ENCODE results near the gene ARSB. TPM values are rescaled to one million over a fixed set of nuclear protein-coding genes. Genes with fewer than 3 reads are reported as not detected.

The ARSB gene
- total and polyA plus RNA-seq, 10 of the 15 experiments (the other 5 are each of a cell fraction or from before 2014, with no cell fraction given), result 1.2 to 8.2 (median 6.1) TPM

DNA sequence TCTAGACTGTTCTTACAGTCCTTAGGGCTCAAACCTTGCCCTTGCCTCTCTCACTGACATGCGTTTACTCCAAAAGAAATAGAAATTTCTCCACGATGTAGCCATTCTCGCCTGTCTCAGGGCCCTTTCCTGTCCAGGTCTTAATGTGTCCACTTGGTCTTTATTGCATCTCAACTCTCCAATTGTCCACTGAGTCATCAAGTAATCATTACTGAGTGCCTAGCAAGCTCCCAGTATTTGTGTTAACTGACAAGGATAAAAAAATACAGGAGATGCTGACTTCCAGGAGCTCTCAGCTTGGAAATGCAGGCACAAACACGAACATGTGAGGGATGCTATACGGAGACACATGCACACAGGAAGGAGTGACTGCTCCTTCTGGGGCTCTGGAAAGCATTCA, 147.3 kb downstream of the ARSB start:
- FAIRE-seq, result no peak
- in situ Hi-C loops (cut with MboI), result no loop called here
- CTCF ChIA-PET, result no interaction called here

More for the DNA sequence above, 147.3 kb downstream of the ARSB start:
- Histone ChIP-seq H3K9me3 (replicated peaks; ENCODE audit: control insufficient read depth, insufficient read depth, low read length) (no peaks in the 10 kb centered on the region), H3K27ac (ENCODE audit: control insufficient read depth, insufficient read depth) (no peak overlapping the region), H2AFZ (ENCODE audit: control insufficient read depth, low read depth, low read length) (no peak overlapping the region), H3K27me3 (replicated peaks in 1 of 2; ENCODE audit: control insufficient read depth in 2 of 2, insufficient read depth in 2 of 2, low read length in 1 of 2) (no peaks in the 10 kb centered on the region), H3K4me3 (no peak overlapping the region), H3K79me2 (ENCODE audit: control insufficient read depth, insufficient read depth, low read length) (no peaks in the 10 kb centered on the region), H3K4me1 (ENCODE audit: control insufficient read depth, insufficient read depth, low read length) (no peaks in the 10 kb centered on the region), H3K9ac (ENCODE audit: control insufficient read depth, insufficient read depth, low read length) (no peak overlapping the region), H3K36me3 (ENCODE audit: control insufficient read depth in 2 of 2, insufficient read depth in 2 of 2, low read length in 1 of 2) (no peaks in the 10 kb centered on the region; a peak in 1 of 4 replicates), H3K4me2 (ENCODE audit: control insufficient read depth, insufficient read depth) (no peak overlapping the region), H4K20me1 (ENCODE audit: control insufficient read depth, insufficient read depth) (no peaks in the 10 kb centered on the region)
- RAD21 ChIA-PET (ENCODE audit: unreplicated experiment), result no interaction called here
- ATAC-seq (no peak), DNase-seq (ENCODE audit: low read depth, low spot score) (no peak)
- SMC1A ChIA-PET (ENCODE audit: uncharacterized antibody, unreplicated experiment), result interaction anchor here (1.1 kb wide), 1 partner anchor 170 kb away, joined by 3 read pairs; no protein-coding TSS in a partner anchor
- TF ChIP-seq IKZF1 (conservative IDR thresholded peaks at IDR 0.05), result no peak
- TF ChIP-seq RCOR1 (conservative IDR thresholded peaks at IDR 0.05; ENCODE audit: low read depth, low read length), result no peak
- TF ChIP-seq BHLHE40 (IDR thresholded peaks at IDR 0.05; ENCODE audit: borderline replicate concordance in 1 of 2, low read depth in 2 of 2, low read length in 1 of 2), result no peak
- TF ChIP-seq BCL3 (IDR thresholded peaks at IDR 0.05; ENCODE audit: borderline replicate concordance, insufficient read depth, low read depth, low read length, poor library complexity, severe bottlenecking), result no peak
- no peak for TF ChIP-seq RB1 (IDR thresholded peaks at IDR 0.05; ENCODE audit: borderline replicate concordance)
- no peak for TF ChIP-seq TCF12 (IDR thresholded peaks at IDR 0.05; ENCODE audit: low read depth, low read length)
- no peak for TF ChIP-seq MXI1 (IDR thresholded peaks at IDR 0.05; ENCODE audit: low read depth, low read length)
- no peak for TF ChIP-seq ZSCAN29 (IDR thresholded peaks at IDR 0.05)
- TF ChIP-seq CEBPZ (IDR thresholded peaks at IDR 0.05; ENCODE audit: low read depth, low read length), result no peak
- TF ChIP-seq CHD4 (IDR thresholded peaks at IDR 0.05), result no peak
- no peak for TF ChIP-seq POU2F2 (IDR thresholded peaks at IDR 0.05; ENCODE audit: borderline replicate concordance, low read depth, low read length)
- TF ChIP-seq NFYA (IDR thresholded peaks at IDR 0.05; ENCODE audit: borderline replicate concordance, low read depth, low read length), result no peak
- TF ChIP-seq ZNF24 (IDR thresholded peaks at IDR 0.05), result no peak
- no peak for TF ChIP-seq JUND (IDR thresholded peaks at IDR 0.05; ENCODE audit: low read depth, low read length)
- TF ChIP-seq CBX5 (IDR thresholded peaks at IDR 0.05; ENCODE audit: low read depth), result no peak
- intact Hi-C loops (cut with micrococcal nuclease; ENCODE audit: unreplicated experiment), result loop anchor here (10.0 kb wide), 1 partner anchor 47 kb away; no protein-coding TSS in a partner anchor
- WGBS (ENCODE audit: insufficient coverage, insufficient replicate concordance, low lambda C conversion rate, missing lambda C conversion rate), result 96% methylated on average over 5 of the region's 5 CpGs
- no TSS peak for BruUV-seq (replicated peaks)
- POLR2A ChIA-PET, result no interaction called here

Data from GM12878 (cell line).